GM12872 (cell line): ENCODE measurements around the gene BNIP2.

Experiments used
- TF ChIP-seq, protein P1 (sequence below): IDR thresholded peaks from 3 replicates; pipeline ENCODE4 v1.5.1; 2011; ENCODE audit warnings: low read depth, mild to moderate bottlenecking, low read length, moderate library complexity; ENCODE audit not compliant: insufficient read depth

The BNIP2 gene

GRCh38 chr15:59649603-59650002 lies 39.5 kb downstream of the BNIP2 start:
- TF ChIP-seq, protein P1, sequence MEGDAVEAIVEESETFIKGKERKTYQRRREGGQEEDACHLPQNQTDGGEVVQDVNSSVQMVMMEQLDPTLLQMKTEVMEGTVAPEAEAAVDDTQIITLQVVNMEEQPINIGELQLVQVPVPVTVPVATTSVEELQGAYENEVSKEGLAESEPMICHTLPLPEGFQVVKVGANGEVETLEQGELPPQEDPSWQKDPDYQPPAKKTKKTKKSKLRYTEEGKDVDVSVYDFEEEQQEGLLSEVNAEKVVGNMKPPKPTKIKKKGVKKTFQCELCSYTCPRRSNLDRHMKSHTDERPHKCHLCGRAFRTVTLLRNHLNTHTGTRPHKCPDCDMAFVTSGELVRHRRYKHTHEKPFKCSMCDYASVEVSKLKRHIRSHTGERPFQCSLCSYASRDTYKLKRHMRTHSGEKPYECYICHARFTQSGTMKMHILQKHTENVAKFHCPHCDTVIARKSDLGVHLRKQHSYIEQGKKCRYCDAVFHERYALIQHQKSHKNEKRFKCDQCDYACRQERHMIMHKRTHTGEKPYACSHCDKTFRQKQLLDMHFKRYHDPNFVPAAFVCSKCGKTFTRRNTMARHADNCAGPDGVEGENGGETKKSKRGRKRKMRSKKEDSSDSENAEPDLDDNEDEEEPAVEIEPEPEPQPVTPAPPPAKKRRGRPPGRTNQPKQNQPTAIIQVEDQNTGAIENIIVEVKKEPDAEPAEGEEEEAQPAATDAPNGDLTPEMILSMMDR: no peak

- TF ChIP-seq, protein P1: no peak
Measured at GRCh38 chr15:59647085-59647484, 42.0 kb downstream of the BNIP2 start.

DNA sequence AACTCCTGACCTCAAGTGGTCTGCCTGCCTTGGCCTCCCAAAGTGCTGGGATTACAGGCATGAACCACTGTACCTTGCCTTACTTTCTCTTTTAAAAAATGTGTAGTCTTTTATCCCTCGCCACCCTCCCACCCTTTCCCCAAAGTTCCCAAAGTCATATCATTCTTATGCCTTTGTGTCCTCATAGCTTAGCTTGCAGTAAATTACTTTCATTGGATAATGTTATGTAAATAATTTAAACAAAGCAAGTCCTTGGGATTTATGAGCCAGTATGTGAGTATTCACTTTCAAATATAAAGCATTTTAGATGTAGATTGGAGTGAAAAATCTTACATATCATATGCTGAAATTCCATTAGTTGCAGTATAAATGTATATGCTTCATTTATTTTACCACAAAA lies 42.8 kb downstream of the BNIP2 start:
- TF ChIP-seq, protein P1: no peak

GRCh38 chr15:59644756-59645155 lies 44.4 kb downstream of the BNIP2 start:
- TF ChIP-seq, protein P1: no peak

DNA sequence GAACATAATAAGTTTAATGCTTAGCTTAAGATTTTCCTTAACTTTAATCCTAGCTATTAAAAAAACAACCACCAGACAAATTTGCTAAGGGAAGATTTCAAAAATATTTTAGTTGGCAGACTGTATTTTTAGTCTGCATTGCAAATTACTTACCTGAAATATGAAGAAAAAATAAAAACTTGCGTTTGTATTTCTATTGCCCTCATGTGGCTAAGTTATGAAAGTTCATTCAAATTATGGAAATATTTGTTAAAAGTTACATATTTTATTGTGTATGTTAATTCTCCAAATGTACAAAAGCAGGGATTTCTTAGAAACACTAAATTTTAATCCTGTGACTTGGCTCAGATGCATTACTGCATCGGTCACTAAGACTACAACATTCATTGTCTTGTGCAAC lies 46.8 kb downstream of the BNIP2 start:
- TF ChIP-seq, protein P1: no peak; the same call in 2 of the 3 replicates

DNA sequence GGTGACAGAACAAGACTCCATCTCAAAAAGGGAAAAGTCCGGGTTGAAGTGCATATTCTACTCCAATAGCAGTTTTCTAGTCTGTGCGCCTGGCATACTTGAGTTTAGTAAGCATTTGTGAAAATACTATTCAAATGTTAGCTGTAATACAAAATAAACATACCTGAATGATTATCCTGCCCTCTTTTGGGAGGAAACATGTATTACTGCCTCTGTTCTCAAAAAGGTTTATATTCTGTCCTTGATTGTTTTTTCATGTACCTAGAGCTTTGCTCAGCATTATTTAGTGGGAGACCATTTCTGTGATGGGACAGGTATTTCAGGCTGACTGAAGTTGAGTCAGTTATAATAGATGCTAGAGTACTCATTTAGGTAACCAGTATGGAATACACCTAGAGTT lies 51.6 kb downstream of the BNIP2 start:
- TF ChIP-seq, protein P1: 0 out of 3 replicates have a peak, but pooled peaks have one; percentile 12

DNA sequence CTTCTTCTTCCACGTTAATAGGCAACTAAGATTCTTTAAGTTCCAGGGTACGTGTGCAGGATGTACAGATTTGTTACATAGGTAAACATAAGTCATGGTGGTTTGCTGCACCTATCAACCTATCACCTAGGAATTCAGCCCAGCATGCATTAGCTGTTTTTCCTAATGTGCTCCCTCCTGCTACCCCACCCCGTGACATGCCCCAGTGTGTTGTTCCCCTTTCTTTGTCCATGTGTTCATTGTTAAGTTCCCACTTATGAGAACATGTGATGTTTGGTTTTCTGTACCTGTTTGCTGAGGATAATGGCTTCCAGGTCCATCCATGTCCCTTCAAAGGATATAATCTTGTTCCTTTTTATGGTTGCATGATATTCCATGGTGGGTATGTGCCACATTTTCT lies 52.9 kb downstream of the BNIP2 start:
- TF ChIP-seq, protein P1: no peak

- TF ChIP-seq, protein P1: peak; percentile 29; the same call in 1 of the 3 replicates
Measured at GRCh38 chr15:59632714-59633113, 56.4 kb downstream of the BNIP2 start.
